Measurements from ENCODE around the gene RYR2.
"Not testable (repeated sequence)": the region's sequence is repeated elsewhere in the genome, so short reads cannot be mapped to it uniquely, and the experiment has no call there.

Gene RYR2

DNA sequence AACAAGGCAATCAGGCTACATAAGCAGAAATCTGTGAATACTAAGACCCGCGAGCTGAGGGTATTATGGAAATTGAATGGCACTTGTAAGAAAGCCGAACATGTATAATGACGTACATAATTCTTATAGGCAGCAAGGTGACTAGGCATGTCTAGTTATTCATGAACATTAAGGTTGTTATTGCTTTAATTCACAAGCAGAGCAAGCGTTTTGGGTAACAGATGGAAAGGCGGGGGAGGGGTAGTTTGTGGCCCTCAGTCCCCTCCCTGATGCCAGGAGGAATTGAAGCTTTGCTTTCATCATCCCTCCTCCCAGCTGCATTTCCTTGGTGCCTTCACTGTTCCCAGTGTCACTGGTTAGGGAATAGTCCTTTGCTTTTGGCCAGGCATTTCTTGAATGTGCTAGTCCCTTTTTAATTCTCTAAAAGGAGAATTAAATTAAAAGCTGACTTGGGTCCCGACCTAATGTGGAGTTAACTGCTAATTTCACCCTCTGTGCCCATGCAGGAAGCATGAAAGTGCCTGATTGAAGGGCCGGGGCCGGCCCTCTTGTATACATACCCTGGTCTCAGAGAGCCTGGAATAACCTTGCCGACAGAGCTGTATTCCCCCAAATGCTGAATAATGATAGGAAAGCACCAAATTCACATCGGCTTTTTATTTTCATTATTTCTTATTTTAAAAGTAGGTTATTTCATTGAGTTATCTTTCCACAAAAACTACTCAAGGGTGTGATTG is 42.5 kb downstream of the RYR2 start:
- no peak for DNase-seq (ENCODE audit: low read depth in 2 of 2)

DNA sequence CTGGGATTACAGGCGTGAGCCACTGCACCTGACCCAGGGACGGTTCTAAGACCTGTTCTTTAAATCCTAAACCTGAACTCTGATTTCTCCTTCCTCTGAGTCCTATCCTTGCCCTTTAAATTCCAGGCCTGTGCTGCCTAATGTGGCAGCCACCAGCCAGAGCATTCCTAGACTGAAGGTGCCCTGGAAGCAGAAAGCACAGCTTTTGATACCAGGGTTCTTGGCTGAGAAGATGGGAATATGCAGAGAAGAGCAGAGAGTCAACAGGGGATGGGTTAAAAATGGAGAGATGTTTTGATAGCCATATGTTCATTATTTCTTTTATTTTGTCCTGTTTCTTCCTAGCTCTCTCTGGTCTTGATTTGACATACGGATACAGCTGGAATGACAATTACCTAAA is 49.7 kb downstream of the RYR2 start:
- DNase-seq (ENCODE audit: low read depth in 2 of 2) = no peak

DNA sequence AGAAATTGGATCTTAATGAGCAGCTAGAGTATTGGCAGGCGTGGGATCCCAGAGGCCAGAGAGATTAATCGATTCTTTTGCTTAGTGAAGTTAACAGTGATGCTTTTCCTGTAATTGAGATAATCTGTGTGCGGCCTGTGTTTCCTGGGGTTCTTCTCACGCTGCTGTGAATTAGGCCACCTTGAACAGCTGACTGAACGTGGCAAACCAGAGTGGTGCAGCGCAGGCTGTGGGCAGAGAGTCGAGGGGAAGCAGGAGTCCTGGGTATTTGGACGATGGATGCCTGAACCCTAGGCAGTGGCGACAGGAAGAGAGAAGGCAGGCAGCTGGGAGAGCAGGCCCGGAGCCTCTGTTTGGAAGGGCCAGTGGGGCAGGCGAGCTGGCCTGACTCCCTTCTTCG is 51.7 kb downstream of the RYR2 start:
- DNase-seq (ENCODE audit: low read depth in 2 of 2) = no peak

DNA sequence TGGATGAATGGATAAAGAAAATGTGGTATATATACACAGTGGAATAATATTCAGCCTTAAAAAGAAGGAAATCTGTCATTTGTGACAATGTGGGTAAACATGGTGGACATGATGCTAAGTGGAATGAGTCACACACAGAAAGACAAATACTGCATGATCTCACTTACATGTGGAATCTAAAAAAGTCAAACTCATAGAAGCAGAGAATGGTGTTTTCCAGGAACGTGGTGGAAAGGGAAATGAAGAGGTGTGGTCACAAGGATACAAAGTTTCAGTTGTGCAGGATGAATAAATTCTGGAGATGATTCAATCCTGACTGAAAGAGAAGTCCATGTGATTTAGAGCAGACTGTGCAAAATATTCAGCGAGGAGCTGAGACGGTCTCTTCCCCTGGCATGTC is 56.6 kb downstream of the RYR2 start:
- no peak for DNase-seq (ENCODE audit: low read depth in 2 of 2)

DNA sequence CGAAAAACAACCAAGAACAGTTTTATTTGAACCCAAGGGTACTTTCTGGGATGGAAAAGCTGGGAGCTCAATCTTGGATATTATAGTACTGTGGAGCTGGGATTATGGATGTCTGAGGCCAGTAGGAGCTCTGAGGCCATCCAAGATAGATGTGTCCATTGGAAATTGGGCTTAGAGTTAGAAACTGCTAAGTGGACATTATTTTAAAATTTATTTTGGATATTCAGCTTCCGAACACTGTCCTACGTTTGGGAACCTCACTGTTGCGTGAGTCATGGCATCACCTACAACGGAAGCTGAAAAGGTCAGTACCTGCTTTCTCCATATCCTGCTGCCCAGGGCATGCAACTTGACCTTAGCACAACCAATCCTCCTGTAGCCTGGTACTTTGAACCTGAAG is 61.0 kb downstream of the RYR2 start:
- DNase-seq (ENCODE audit: low read depth in 2 of 2) = no peak

DNA sequence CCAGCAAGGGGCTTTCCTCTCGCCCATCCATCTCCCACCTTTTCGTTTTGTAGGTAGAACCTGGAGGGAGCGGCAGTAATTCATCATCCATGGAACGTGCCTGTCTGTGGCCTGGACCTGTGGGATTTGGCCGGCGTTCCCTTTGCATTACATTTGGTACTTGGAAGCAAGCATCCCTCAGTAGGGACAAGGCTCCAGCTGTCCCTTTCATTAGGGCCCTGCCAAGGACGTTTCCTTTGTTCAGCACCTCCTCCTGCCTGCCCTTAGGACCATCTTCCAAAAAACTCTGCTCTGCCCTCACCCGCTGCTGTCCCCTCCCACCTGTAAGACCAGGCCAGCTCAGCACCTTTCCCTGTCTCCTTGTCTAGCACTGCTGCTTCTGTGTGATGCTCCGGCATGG is 62.1 kb downstream of the RYR2 start:
- no peak for DNase-seq (ENCODE audit: low read depth in 2 of 2)

DNA sequence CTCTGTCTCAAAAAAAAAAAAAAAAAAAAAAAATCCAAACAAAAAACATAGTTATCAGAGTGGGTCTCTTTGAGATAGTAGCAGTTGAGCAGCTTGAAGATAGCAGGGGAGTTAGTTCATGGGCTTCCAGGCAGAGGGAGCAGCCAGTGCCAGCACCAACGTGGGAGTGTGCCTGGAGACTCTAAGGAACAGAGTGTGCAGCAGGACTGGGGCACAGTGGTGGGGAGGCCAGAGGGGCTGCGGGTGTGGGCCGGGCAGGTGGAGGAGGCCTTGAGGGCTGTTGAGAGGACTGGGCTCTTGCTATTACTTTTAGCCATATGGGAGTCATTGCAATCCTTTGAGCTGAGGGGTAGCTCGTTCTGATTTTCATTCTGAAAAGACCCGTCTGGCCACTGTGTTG is 63.8 kb downstream of the RYR2 start:
- DNase-seq (ENCODE audit: low read depth in 2 of 2) = no peak

DNA sequence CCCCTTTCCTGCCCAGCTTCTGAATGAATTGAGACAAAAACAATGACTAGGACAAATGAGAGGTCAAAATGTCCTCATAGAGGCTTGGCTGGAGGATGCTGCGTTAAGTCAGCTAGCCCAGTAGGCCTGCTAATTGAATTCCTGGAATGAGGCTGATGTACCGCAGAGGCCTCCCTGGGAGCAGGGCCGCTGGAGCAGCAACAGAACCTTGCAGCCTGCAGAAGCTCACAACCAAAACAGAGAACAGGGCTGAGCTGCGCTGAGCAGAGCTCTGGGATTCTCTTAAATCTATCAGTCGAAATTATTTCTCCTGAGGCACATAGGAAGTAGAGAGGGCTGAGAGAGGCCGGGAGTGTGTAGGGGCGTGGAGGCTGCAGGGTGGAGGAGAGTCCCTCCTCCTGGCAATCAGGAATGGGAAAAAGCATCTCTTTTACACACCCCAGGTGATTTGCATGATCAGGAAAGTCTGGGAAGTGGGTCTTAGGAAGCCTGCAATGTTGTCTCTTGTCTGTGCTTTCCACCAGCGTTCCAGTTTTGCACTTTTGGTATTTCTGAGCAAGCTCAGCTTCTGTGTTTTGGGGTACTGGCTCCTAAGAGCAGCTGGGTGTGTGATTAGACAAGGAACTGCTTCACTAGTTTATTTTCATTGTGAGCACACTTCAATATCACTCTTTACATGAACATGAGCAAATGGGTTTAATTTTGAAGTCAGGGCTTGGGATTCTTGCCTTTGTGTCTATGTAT is 66.5 kb downstream of the RYR2 start:
- no peak for DNase-seq (ENCODE audit: low read depth in 2 of 2)

DNA sequence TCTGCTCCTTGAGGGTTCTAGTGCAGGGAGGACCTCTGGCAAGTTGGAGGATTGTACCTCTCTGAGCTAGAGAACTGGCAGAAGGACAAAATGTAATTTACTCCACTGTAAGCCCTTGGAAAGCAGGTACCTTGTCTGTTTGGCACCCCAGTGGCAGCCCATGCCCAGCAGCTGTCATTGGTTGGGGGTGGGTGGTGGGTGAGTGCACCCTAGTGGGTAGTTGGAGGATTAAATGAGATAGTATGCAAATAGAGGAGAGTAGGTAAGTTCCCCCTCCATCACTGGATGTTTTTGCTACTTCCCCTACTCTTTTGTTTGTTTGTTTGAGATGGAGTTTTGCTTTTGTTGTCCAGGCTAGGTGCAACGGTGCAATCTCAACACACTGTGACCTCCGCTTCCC is 69.8 kb downstream of the RYR2 start:
- DNase-seq (ENCODE audit: low read depth in 2 of 2) = no peak

DNA sequence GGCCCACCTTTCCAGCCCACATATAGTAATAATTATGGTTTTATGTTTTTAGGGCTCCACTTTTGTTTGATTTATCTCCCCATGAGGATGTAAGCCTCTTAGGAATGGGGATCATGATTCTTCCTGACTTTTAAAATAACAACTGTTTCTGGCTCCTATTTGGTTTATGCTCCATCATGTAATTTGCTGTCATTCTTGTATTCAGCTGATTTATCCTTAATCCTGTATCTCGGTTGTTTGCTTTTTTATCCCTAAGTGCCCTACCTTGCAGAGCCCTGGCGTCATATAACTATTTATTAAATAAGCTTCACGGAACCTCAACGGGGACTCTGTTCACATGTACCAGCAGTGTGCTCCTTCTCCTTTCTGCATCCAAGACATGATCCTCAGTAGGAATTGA is 70.7 kb downstream of the RYR2 start:
- no peak for DNase-seq (ENCODE audit: low read depth in 2 of 2)

DNA sequence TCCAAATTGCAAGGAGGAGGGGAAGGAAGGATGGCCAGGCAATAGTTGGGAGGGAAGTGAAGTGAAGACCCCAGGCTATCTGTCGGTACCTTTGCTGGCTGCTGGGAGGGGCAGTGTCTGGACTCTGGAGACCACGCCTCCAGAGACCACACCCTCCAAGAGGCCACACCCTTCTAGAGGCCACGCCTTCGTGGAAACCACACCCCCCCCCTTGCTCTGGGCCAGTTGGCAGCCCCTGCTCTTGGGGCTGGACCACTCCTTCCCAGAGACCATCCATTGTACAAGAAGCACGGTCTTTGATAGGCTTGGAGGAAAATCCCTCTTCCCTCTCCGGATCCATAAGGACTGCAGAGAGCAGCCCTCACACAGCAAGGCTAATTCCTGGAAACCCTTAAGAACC is 73.1 kb downstream of the RYR2 start:
- no peak for DNase-seq (ENCODE audit: low read depth in 2 of 2)

DNA sequence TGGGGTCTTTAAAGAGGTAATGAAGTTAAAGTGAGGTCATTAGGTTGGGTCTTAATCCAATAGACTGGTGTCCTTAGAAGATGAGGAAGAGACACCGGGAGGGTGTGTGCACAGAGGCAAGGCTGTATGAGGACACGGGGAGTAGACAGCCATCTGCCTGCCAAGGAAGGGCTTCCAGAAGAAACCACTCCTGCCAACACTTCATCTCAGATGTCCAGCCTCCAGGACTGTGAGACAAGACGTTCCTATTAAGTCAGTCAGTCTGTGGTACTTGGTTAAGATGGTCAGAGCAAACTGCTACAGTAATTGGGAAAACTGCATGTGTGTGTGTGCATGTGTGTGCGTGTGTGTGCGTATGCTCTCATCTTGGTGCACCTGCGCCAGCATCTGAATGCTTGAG is 77.1 kb downstream of the RYR2 start:
- no peak for DNase-seq (ENCODE audit: low read depth in 2 of 2)

DNA sequence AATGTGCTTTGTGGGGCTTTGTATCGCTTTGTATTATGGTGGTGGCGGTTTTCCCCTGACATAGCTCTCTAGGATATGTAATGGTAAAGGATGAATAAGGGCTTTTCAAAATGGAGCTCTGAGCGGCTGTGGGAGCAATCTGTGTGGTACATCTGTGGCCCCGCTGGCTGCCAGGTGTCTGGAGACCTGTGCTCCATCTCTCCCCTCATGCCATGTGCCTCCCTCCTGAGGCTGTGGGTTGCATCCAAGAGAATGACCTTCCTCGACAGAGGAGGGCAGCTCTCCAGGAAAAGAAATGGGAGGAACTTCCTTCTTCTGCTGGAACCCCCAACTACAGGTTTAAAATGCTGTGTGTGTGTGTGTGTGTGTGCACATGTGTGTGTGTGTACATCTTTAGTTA is 78.7 kb downstream of the RYR2 start:
- no peak for DNase-seq (ENCODE audit: low read depth in 2 of 2)

DNA sequence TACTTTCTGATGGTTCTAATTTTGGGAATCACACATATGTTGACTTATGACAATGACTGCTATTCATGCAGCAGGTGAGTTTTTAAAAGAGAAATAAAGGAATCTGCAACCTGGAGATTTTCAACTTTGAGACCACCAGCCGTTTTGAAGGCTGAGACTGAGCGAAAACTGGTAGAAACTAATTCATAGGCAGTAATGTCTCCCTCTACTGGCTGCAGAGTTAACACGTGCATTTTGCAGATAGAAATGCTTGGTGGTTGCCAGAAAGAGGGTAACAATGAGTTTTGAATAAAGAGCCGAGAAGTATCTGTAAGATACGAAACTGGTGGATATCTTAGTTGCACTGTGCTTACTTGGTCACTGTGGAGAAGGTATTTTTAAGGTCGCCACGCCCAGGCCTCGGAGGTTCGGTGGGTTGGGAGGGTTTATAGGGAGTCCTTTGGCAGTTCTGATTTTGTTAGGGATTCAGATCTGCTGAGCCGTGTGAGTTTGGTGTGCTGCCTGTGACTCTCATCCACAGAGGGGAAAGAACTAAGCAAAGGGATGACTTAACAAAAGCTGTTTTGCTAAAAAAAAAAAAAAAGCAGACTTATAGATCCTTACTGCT is 83.0 kb downstream of the RYR2 start:
- DNase-seq (ENCODE audit: low read depth in 2 of 2) = no peak

DNA sequence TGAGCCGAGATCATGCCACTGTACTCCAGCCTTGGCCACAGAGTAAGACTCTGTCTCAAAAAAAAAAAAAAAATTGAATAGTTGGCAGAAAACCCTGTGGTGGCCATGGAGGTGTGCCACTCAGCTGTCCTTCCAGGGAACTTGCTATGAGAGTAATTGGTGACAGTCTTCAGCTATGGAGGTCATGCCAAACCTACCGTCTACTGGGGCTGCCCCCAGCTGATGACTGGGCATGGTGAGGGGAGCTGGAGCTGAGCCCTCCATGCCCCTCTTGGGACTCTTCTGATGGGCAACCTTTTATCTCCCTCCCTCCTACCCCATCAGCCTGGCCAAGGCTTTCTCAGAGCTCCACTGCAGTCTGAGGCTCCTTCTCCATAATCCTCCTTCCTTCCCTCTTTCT is 84.2 kb downstream of the RYR2 start:
- DNase-seq (ENCODE audit: low read depth in 2 of 2) = no peak

DNA sequence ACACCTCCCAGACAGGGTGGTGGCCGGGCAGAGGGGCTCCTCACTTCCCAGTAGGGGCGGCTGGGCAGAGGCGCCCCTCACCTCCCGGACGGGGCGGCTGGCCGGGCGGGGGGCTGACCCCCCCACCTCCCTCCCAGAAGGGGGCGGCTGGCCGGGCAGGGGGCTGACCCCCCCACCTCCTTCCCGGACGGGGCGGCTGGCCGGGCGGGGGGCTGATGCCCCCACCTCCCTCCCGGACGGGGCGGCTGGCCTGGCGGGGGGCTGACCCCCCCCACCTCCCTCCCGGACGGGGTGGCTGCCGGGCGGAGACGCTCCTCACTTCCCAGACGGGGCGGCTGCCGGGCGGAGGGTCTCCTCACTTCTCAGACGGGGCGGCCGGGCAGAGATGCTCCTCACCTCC is 85.3 kb downstream of the RYR2 start:
- DNase-seq (ENCODE audit: low read depth in 2 of 2) = not testable (repeated sequence)

DNA sequence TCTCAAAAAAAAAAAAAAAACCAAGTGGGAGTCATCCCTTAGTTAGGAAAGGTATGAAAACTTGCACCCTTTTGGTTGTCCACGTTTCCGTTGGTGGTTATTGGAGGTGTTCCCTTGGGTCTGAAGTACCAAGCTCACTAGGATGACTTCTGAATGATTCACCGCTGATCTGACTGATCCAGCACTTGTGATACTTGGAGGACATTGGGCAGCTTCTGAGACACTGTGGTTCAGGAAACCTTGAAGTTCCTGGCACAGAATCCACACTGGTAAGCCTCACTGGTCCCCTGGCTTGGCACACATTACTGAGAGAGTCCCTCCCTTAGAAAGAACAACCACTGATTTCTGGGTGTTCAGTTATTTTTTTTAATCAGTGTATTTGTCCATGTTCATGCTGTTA is 91.9 kb downstream of the RYR2 start:
- DNase-seq (ENCODE audit: low read depth in 2 of 2) = no peak

DNA sequence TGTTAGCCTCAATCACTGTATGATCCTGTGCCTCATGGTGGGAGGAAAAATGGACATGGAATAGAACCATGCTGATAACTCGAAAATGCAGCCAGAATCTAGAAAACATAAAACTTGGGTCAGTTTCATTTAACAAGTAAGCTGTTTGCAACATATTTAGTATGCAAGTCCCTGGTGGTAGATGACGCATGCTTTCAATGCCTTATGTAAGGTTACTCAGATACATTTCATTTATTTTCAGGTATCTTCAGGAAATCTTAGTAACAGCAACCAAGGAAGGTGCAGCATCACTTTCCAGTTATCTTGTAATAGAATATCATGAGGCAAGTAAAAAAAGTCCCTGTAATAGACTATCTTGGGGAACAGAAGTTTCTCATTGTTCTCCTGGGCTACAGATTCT is 92.9 kb downstream of the RYR2 start:
- no peak for DNase-seq (ENCODE audit: low read depth in 2 of 2)

DNA sequence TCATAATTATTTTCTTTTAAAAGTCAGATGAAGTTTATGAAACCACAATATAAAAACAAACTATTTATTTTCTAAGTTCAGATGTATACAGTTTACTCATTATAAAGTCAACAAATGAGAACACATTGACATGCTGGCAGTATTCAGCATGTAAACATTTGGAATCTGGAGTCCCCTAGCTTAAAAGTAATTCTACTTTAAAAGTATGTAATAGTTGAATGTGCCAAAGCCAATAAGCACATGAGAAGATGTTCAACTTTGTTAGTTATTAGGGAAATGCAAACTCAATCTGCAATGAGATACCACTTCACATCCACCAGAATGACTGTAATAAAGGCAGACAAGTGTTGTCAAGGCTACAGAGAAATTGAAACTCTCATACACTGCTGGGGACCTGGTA is 96.6 kb downstream of the RYR2 start:
- DNase-seq (ENCODE audit: low read depth in 2 of 2) = no peak

DNA sequence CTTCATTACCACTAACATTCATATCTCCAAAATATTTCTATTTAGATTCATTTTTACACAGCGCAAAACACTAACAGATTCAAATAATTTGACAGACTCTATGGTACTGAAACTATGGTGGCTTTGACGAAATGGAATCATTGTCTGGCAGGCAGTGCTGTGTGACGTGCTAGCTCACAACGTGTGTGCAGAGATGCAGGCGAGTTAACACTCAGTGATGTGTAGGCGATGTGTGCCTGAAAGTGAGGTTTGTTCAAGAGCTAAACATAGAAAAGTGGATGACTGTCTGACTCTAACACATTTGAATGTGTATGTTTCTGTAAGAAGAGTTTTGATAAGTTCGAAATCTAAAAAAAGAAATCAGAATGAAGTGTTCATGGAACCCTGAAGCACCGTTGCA is 97.7 kb downstream of the RYR2 start:
- no peak for DNase-seq (ENCODE audit: low read depth in 2 of 2)

DNA sequence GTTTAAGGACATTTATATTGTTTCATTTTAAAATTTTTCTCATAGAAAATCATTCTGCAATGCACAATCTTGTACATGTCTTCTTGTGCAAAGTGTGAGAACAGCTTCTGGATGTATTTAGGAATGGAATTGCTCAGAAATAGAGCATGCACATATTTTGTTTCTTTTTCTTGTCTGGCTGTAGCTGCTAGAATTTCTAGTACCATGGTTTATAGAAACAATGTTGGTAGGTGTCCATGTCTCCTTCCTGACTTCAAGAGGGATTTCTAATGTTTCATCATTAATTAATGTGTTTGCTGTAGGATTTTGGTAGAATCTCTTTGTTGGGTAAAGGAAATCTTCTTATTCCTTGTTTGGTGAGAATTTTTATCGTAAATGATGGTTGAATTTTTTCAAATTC is 99.0 kb downstream of the RYR2 start:
- DNase-seq (ENCODE audit: low read depth in 2 of 2) = no peak

DNA sequence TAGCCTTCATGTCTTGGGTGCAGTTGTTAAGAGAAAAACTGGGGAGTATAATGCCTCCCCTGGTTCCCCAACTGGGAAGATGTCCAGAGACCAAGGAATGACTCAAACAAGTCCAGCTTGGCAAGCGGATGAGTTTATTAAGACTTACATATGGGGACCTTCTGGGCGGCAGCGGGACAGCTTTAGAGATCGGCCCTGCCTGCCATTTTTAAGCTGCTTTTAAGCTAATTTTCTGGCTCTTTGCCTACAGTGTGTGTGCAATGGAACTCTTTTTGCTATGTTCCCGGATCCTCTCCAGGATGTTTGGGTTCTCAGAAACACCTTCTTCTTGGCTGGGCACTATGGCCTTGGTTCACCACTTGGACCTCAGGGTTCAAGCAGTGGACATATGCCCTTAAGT is 99.5 kb downstream of the RYR2 start:
- no peak for DNase-seq (ENCODE audit: low read depth in 2 of 2)

DNA sequence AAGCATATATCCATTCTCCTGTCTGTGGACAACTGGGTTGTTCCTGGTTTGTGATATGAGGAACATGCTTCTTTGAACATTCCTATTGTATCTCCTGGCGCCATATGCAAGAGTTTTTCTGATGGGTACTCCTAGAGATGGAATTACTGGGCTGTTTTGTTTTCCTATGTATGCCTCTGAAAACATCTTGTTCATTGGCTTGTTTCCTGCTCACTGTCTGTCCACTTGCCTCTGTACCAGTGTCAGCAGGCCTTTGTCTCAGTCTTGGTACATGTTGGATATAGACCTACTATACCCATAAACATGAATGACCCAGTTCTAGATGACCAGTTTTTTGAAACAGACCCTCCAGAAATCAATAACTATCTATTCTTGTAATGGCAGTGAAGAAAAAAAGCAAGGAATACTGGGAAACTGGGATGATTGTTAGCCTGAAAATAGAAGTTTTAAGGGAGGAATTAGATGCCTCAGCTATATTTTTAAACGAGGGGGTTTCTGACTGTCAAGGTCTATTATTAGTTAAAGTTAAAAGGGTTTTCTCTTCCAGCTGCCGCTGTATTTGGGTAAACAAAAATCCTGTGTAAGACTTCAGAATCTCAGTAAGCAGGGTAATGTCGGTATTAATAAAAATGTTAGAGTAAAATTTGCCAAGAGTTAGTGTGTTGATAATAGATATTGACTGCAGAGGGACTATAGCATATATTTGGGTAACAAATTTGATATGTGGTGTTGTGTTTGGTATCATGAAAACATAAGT is 103.6 kb downstream of the RYR2 start:
- DNase-seq (ENCODE audit: low read depth in 2 of 2) = no peak
